22Rv1 (cell line): ENCODE measurements around the gene SUN2.

Experiments used
- CTCF ChIP-seq: fragments of 450-650 bp; IDR thresholded peaks from 2 replicates; pipeline ENCODE4 v1.5.1; 2017; ENCODE audit warnings: mild to moderate bottlenecking
- ZFX ChIP-seq: fragments of 450-650 bp; IDR thresholded peaks from 2 replicates; pipeline ENCODE4 v1.6.1; 2017; ENCODE audit warnings: antibody characterized with exemption, borderline replicate concordance

DNA sequence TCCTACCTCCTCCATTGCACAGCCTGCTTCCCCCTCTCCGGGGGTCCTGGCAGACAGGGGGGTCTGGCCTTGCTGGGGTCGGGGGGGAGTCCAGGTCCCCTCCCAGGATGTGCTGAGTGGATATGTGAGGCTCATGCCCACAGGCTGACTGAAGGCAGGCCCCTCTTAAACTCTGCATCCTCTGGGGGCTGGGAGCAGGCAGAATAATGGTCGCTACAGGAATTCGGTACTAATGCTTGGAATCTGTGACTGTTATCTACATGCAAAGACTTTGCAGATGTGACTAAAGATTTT, 1.6 kb upstream of the SUN2 start:
- TF ChIP-seq CTCF (no peak), ZFX (no peak)
